Measurements from ENCODE around the gene ADM2. TPM values are rescaled to one million over a fixed set of nuclear protein-coding genes. Genes with fewer than 3 reads are reported as not detected.
A peak's percentile ranks its signal among the peaks of the same experiment; 100 is the strongest.

ADM2 gene
- total and polyA plus RNA-seq, 2 of the 13 experiments (the other 11 are each of a cell fraction or from before 2014, with no cell fraction given) = 1.2 to 3.0 TPM

- TF ChIP-seq ZNF318 (CRISPR knock-in tag; IDR thresholded peaks at IDR 0.05) (no peak; the same call in 1 of the 2 replicates), AGO2 (optimal IDR thresholded peaks at IDR 0.05; ENCODE audit: low read depth, low read length) (peak; percentile 99), MTA1 (CRISPR knock-in tag; IDR thresholded peaks at IDR 0.05; ENCODE audit: borderline replicate concordance) (peak; percentile 56; the same call in 1 of the 2 replicates), ZNF263 (CRISPR knock-in tag; IDR thresholded peaks at IDR 0.05) (no peak; the same call in 1 of the 2 replicates), NFRKB (IDR thresholded peaks at IDR 0.05) (no peak), SAP130 (CRISPR knock-in tag; IDR thresholded peaks at IDR 0.05; ENCODE audit: low read depth) (peak; percentile 83), RARG (CRISPR knock-in tag; IDR thresholded peaks at IDR 0.05; ENCODE audit: low read depth) (no peak), ISX (CRISPR knock-in tag; conservative IDR thresholded peaks at IDR 0.05) (0 out of 2 replicates have a peak, but pooled peaks have one; percentile 55), CREBL2 (CRISPR knock-in tag; IDR thresholded peaks at IDR 0.05; ENCODE audit: borderline replicate concordance) (no peak), GABPB1 (CRISPR knock-in tag; IDR thresholded peaks at IDR 0.05) (peak; percentile 81), FOSL1 (CRISPR knock-in tag; IDR thresholded peaks at IDR 0.05; ENCODE audit: borderline replicate concordance) (no peak), SIN3A (IDR thresholded peaks at IDR 0.05; ENCODE audit: borderline replicate concordance, low read depth, low read length) (0 out of 2 replicates have a peak, but pooled peaks have one; percentile 67), NR2F2 (IDR thresholded peaks at IDR 0.05; ENCODE audit: borderline replicate concordance, low read depth) (peak; percentile 4; the same call in 1 of the 2 replicates), SMARCC2 (IDR thresholded peaks at IDR 0.05) (no peak), TAF1 (CRISPR knock-in tag; IDR thresholded peaks at IDR 0.05) (peak; percentile 78), TIGD3 (CRISPR knock-in tag; IDR thresholded peaks at IDR 0.05; ENCODE audit: borderline replicate concordance) (no peak), THAP9 (CRISPR knock-in tag; IDR thresholded peaks at IDR 0.05; ENCODE audit: borderline replicate concordance) (peak; percentile 91)
These were observed 43.9 kb downstream of the ADM2 start, which contains the start of gene SCO2 (continued) for GRCh38 chr22:50525104-50525857.

Measured in HepG2 (cell line).